OCI-LY7 (cell line): ENCODE results near the gene PLEKHG5. TPM values are rescaled to one million over a fixed set of nuclear protein-coding genes. Genes with fewer than 3 reads are reported as not detected.
"Not testable (repeated sequence)": the region's sequence is repeated elsewhere in the genome, so short reads cannot be mapped to it uniquely, and the experiment has no call there.

ENCODE experiments used
- BruUV-seq: library from RNA; stranded (reverse); fragments of 400-500 nt; replicated peaks from 2 replicates; lab custom pipeline; 2021; lab: Mats Ljungman, UMichigan
- CTCF ChIA-PET: fragments of 300-600 bp; sonication (Branson Sonifier 250); formaldehyde crosslinking; loops from one replicate; lab custom pipeline; 2022; ENCODE audit warnings: antibody characterized with exemption; ENCODE audit not compliant: unreplicated experiment; lab: Charles Lee
- POLR2A ChIA-PET: fragments of 300-600 bp; sonication (Branson Sonifier 250); formaldehyde crosslinking; loops from one replicate; lab custom pipeline; 2022; ENCODE audit warnings: antibody characterized with exemption; lab: Charles Lee
- DNase-seq: peaks from one replicate; pipeline ENCODE4 v3.0.0-alpha.2; 2015; ENCODE audit warnings: low spot score
- H2AFZ ChIP-seq: fragments of 200-600 bp; sonication (generic), shearing (Covaris generic); 2 replicates; pipeline ENCODE4 v1.6.1; 2014; ENCODE audit warnings: mild to moderate bottlenecking, antibody characterized with exemption, low read length, moderate library complexity
- H3K27ac ChIP-seq: fragments of 200-600 bp; sonication (generic); 2 replicates; pipeline ENCODE4 v1.5.1; 2014; ENCODE audit warnings: mixed run types, low read depth, mild to moderate bottlenecking, moderate library complexity, low read length, inconsistent platforms; ENCODE audit not compliant: poor library complexity, severe bottlenecking
- H3K36me3 ChIP-seq: fragments of 200-600 bp; sonication (generic); 2 replicates; pipeline ENCODE4 v1.6.1; 2014; ENCODE audit warnings: mild to moderate bottlenecking, antibody characterized with exemption, low read length, moderate library complexity, mixed read lengths; ENCODE audit not compliant: insufficient read depth
- H3K4me1 ChIP-seq: fragments of 200-600 bp; sonication (generic); 2 replicates; pipeline ENCODE4 v1.5.1; 2014; ENCODE audit warnings: mild to moderate bottlenecking, low read length; ENCODE audit not compliant: insufficient read depth, poor library complexity, severe bottlenecking
- H3K4me2 ChIP-seq: fragments of 200-600 bp; sonication (generic); 2 replicates; pipeline ENCODE4 v1.6.1; 2014; ENCODE audit warnings: mild to moderate bottlenecking, low read length
- H3K4me3 ChIP-seq: fragments of 200-600 bp; sonication (generic); 2 replicates; pipeline ENCODE4 v1.5.1; 2014; ENCODE audit warnings: mild to moderate bottlenecking, low read depth, low read length; ENCODE audit not compliant: poor library complexity, severe bottlenecking
- H3K79me2 ChIP-seq: fragments of 200-600 bp; sonication (generic); 2 replicates; pipeline ENCODE4 v1.6.1; 2016; ENCODE audit warnings: low read depth, mild to moderate bottlenecking, low read length, moderate library complexity, mixed read lengths; ENCODE audit not compliant: insufficient read depth
- H3K9me2 ChIP-seq: fragments of 200-600 bp; sonication (generic); 2 replicates; pipeline ENCODE4 v1.6.1; 2016; ENCODE audit warnings: mild to moderate bottlenecking, low read length, mixed read lengths; ENCODE audit not compliant: insufficient read depth
- H3K9me3 ChIP-seq: fragments of 200-600 bp; sonication (generic); 2 replicates; pipeline ENCODE4 v1.6.1; 2014; ENCODE audit warnings: mild to moderate bottlenecking, mixed run types, low read length, mixed read lengths
- H4K20me1 ChIP-seq: fragments of 200-600 bp; sonication (generic); 2 replicates; pipeline ENCODE4 v1.6.1; 2014; ENCODE audit warnings: mild to moderate bottlenecking, antibody characterized with exemption, low read length, moderate library complexity, mixed read lengths; ENCODE audit not compliant: insufficient read depth
- EZH2phosphoT487 ChIP-seq: fragments of 200-600 bp; sonication (generic); IDR thresholded peaks from 2 replicates; pipeline ENCODE4 v1.6.1; 2018; ENCODE audit warnings: low read depth, borderline replicate concordance, mild to moderate bottlenecking, mixed run types, antibody characterized with exemption, low read length, moderate library complexity, mixed read lengths
- intact Hi-C: fragments of 100-400 bp; cut with micrococcal nuclease; formaldehyde crosslinking; loops from one replicate; pipeline ENCODE4 v1.10.0; 2022; ENCODE audit not compliant: unreplicated experiment
- total RNA-seq, 2 experiments: library from RNA; depleted of rRNA in 1 of 2; stranded (reverse); fragments of >200 nt in 1 of 2; shearing (Covaris generic) in 1 of 2; gene quantifications; 2 replicates each; pipeline ENCODE4 v1.2.3, GENCODE V29; 2014 to 2022
- TF ChIP-seq, protein P1 (sequence below): fragments of 200-600 bp; sonication (generic); conservative IDR thresholded peaks from 2 replicates; pipeline ENCODE4 v1.5.1; 2014; ENCODE audit warnings: mild to moderate bottlenecking, antibody characterized with exemption, low read length, moderate library complexity, mixed read lengths

Gene PLEKHG5
- total RNA-seq, 2 experiments from 2014 or later: 1.6 to 2.4 TPM

DNA sequence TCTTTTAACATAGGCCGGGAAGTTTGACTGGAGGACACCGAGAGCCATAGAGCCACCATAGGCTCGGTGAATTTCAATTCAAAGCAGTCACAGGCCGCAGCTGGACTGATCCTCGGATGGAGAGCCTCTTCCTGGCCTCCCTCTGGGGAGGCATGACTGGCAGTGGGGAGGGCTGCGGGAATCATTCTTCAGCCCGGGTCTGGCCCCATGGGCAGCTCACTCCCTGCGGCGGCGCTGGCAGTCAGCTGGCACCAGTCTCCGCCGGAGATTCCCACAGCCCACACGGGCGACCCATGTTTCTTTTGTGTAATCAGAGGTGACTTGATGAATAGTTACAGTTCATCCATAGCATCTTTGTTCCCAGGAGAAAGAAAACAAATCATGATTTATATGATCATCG is 56.3 kb downstream of the PLEKHG5 start:
- H3K9me3 ChIP-seq: no peaks in the 10 kb centered on the region
- POLR2A ChIA-PET: no interaction called here

DNA sequence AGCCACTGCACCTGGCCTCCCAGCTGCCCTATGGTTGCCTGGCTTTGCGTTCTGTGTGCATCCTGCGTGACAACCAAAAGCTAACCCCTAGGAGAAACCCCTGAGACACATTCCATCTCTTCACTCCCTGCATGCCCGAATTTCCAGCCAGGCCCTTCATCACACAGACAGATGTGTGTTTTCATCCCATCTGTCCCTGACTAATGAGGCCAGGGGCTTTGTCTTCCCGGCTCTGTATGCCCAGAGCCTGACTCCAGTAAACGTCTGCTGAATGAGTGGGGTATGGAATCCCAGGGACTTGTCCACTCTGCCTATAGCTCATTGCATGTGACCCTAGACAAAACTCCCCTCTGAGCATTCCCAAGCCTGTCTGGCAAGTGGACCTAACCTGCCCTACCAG is 57.3 kb downstream of the PLEKHG5 start:
- ChIA-PET CTCF (no interaction called here), POLR2A (no interaction called here)
- Histone ChIP-seq H3K4me3 (no peak overlapping the region), H3K4me1 (no peaks in the 10 kb centered on the region), H3K9me2 (no peaks in the 10 kb centered on the region), H4K20me1 (no peaks in the 10 kb centered on the region), H2AFZ (no peak overlapping the region), H3K79me2 (no peaks in the 10 kb centered on the region), H3K27ac (no peak overlapping the region), H3K4me2 (no peak overlapping the region), H3K36me3 (no peaks in the 10 kb centered on the region), H3K9me3 (no peaks in the 10 kb centered on the region)
- intact Hi-C loops: loop anchor here (10.0 kb wide), 1 partner anchor 189 kb away; the partner anchor contains the start of gene HES3
- BruUV-seq: no TSS peak
- DNase-seq: no peak
- TF ChIP-seq EZH2phosphoT487: no peak
- TF ChIP-seq, protein P1, sequence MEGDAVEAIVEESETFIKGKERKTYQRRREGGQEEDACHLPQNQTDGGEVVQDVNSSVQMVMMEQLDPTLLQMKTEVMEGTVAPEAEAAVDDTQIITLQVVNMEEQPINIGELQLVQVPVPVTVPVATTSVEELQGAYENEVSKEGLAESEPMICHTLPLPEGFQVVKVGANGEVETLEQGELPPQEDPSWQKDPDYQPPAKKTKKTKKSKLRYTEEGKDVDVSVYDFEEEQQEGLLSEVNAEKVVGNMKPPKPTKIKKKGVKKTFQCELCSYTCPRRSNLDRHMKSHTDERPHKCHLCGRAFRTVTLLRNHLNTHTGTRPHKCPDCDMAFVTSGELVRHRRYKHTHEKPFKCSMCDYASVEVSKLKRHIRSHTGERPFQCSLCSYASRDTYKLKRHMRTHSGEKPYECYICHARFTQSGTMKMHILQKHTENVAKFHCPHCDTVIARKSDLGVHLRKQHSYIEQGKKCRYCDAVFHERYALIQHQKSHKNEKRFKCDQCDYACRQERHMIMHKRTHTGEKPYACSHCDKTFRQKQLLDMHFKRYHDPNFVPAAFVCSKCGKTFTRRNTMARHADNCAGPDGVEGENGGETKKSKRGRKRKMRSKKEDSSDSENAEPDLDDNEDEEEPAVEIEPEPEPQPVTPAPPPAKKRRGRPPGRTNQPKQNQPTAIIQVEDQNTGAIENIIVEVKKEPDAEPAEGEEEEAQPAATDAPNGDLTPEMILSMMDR: no peak

More for the DNA sequence above, 56.3 kb downstream of the PLEKHG5 start:
- Histone ChIP-seq H2AFZ (no peak overlapping the region), H3K4me1 (no peaks in the 10 kb centered on the region), H3K9me2 (no peaks in the 10 kb centered on the region), H3K4me3 (no peak overlapping the region), H3K79me2 (no peaks in the 10 kb centered on the region), H3K36me3 (no peaks in the 10 kb centered on the region), H3K4me2 (no peak overlapping the region), H4K20me1 (no peaks in the 10 kb centered on the region), H3K27ac (no peak overlapping the region)
- DNase-seq: no peak
- BruUV-seq: no TSS peak
- TF ChIP-seq, protein P1: no peak
- CTCF ChIA-PET: no interaction called here
- intact Hi-C loops: loop anchor here (10.0 kb wide), 1 partner anchor 190 kb away; the partner anchor contains the start of gene HES3

DNA sequence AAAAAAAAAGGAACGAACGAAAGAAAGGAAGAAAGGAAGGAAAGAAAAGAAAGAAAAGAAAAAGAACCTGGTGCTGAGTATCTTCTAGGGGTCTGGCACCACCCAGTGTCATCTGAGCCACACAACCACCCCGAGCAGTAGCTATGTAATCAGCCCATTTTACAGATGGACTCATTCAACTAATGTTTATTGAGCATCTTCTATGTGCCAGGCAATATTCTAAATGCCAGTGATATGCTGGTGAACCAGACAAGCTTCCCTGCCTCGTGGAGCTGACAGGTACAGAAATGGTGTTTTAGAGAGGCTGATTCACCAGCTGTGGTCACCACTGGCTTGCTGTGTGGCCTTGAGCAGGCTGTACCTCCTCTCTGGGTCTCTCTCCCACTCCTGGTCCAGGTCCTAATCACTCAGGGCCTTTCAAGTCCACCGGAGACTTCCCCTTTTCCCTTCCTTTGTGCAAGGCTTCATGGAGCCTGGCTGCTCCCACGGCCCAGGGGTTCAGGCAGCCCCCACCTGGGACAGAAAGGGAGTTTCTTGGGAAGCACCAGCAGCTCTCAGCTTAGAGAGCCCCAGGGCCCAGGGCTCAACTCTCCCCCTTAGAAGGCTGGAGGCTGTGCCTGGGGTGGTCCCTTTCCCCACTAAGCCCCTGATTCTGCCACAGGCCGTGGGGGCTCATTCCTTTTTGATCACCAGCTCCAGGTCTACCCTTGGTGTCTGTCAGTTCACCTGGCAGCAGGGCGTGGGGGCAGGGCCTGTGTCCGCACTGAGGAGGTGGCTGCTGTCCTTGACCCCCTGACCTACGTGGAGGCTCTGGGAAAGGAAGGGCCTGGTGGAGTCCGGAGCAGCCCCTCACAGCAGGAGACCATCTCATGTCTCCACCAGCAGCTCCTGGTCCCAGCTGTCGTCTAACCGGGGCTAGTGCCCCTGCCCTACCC is 59.6 kb downstream of the PLEKHG5 start:
- H3K4me2 ChIP-seq, H3K9me3 ChIP-seq, POLR2A ChIA-PET, DNase-seq, H2AFZ ChIP-seq, H3K4me1 ChIP-seq, H3K4me3 ChIP-seq, H4K20me1 ChIP-seq, H3K36me3 ChIP-seq, CTCF ChIA-PET, H3K9me2 ChIP-seq, H3K79me2 ChIP-seq, BruUV-seq, H3K27ac ChIP-seq: not testable (repeated sequence)
- intact Hi-C loops: loop anchor here (10.0 kb wide), 1 partner anchor 187 kb away; the partner anchor contains the start of gene HES3

DNA sequence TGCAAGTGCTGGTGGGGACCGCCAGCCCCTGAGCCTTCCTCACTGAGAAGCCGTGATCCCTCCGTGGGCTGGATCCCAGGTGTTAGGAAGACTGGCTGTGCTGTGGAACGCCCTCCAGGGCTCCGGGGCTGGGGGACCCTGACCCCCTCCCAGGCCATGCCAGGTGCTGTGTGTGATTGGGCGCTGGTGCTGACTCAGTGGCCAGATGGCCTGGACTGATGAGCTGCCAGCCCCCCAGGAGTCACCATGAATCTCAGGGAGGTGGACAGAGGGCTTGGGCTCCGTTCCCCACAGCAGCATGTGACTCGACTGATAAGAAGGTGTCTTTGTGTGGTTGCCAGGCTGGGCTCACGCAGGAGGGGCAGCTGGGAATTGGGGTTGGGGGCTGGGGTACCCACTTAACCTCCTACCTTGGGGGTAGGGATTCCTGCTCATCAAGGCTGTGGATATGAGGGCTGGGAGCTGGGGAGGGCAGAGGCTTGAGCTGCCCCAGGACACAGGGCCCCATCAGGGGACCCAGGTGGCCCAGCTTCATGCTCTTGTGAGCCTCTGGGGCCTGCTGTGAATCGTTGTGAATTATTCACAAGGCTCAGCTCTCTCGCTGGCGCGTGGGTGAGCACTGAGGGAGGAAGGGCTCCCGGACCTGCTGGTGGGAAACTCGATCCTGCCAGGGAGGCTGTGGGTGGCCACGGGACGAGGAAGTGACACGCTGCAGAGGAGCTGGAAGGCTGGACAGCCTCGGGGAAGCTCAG is 61.6 kb downstream of the PLEKHG5 start:
- H2AFZ ChIP-seq, H3K27ac ChIP-seq, H3K36me3 ChIP-seq, H3K4me3 ChIP-seq, H3K9me3 ChIP-seq, BruUV-seq, H3K79me2 ChIP-seq, CTCF ChIA-PET, DNase-seq, POLR2A ChIA-PET, H4K20me1 ChIP-seq, H3K9me2 ChIP-seq, H3K4me2 ChIP-seq, H3K4me1 ChIP-seq: not testable (repeated sequence)
- intact Hi-C loops: loop anchor here (10.0 kb wide), 1 partner anchor 185 kb away; the partner anchor contains the start of gene HES3
